GM18951 (cell line): ENCODE data around the gene PNMT.
"Not testable (repeated sequence)": the region's sequence is repeated elsewhere in the genome, so short reads cannot be mapped to it uniquely, and the experiment has no call there.

Source experiments
- POLR2A ChIP-seq: IDR thresholded peaks from 4 replicates; pipeline ENCODE4 v1.6.1; 2011; ENCODE audit warnings: mild to moderate bottlenecking; ENCODE audit not compliant: insufficient read length, insufficient read depth; ENCODE audit errors: extremely low read depth
- in situ Hi-C: fragments of 300-500 bp; cut with MboI; formaldehyde crosslinking; loops from one replicate; pipeline ENCODE4 v1.12.0; 2022; ENCODE audit warnings: low sequenced_read_pairs, mixed read lengths, inconsistent platforms; ENCODE audit not compliant: unreplicated experiment

Gene PNMT

DNA sequence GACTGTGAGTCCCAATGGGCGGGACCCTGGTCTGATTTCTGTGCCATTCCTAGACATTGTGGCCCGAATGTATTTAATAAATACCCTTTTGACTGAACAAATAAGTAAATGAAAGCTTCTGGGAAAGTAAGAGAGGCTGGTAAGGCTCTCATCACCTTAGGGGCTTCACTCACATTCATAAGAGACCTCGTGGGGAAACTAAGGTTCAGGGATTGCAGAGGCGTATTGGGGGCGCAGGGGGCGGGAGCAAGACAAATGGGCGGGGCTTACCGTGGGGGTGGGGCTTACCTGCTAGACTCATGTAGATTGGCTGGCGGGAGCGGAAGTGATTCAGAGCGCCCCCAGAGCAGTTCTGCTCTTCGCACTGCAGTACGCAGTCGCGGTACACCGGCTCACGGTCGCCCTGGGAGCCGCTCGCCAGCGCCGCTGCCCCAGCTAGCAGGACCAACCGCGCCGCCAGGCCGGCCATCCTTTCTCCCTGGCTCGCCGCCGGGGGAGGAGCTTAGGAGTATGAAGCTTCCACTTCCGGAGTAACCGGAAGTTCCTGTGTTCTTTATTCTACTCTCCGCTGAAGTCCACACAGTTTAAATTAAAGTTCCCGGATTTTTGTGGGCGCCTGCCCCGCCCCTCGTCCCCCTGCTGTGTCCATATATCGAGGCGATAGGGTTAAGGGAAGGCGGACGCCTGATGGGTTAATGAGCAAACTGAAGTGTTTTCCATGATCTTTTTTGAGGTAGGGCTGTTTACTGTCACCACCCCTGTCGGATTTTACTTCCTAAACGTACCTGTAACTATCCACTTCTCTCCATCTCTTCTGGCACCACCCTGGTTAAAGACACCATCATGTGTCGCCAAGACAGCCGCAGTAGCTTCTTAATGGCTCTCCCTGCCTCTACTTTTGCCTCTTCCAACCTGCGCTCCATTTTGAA, 19.6 kb downstream of the PNMT start, which contains the start of gene PGAP3:
Gene PGAP3, minus strand, starts transcription at position 512 of the 929 bp plus-strand sequence. Its CDS starts 43 bp downstream, at position 469.
- in situ Hi-C loops = no loop called here
- TF ChIP-seq POLR2A = peak; percentile 86

DNA sequence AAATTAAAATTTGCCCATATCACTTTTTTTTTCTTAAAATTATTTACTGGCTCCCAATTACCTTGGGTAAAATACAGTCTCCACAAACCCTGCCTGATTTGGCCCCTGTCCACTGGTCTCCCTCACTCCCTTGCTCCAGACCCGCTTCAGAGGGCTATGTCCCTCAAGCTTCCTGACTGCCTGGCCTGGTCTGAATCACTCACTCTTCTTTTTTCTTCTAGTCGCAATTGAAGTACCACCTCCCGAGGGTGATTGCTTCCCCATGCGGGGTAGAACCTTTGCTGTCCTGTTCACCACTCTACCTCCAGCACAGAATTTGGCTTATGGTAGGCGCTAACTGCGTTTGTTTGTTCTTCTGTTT, 20.2 kb downstream of the PNMT start:
- no peak for TF ChIP-seq POLR2A
- in situ Hi-C loops = no loop called here

DNA sequence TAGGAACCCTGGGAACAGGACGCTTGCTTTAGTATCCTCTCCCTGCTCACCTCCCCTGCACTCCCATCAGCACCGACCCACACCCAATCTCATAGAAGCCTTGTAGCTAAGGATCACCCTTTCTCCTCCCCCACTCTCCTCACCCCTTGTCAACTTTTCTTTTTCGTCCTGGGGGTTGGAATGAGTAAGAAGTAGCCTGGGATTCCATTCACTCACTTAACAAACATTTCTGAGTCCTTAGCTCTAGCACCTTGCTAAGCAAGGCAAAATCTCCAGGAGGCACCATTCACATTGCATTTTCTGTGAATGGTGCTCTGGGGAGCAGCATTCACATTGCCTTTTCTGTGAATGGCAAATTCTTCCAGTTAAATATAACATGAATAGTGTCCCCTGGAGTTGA, 20.7 kb downstream of the PNMT start:
- no peak for TF ChIP-seq POLR2A
- in situ Hi-C loops = no loop called here

DNA sequence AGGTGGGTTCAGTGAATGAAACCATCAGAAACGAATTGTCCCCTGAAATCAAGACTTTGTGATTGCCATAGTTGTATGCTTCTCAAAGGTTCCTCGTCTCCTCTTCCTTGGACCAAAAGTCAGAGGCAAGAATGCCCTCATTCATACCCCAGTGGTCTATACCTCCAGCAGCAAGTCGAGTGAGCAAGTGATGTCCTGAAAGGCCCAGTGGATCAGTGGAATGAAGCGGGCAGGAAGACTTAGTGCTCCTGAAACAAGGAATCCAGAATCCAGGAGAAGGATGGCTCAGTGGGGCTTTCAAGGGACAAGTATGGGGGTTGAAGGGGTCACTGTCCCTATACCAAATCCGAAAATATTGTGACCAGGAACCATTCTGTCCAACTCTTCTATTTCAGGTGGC, 26.3 kb downstream of the PNMT start:
- no peak for TF ChIP-seq POLR2A
- in situ Hi-C loops = no loop called here

DNA sequence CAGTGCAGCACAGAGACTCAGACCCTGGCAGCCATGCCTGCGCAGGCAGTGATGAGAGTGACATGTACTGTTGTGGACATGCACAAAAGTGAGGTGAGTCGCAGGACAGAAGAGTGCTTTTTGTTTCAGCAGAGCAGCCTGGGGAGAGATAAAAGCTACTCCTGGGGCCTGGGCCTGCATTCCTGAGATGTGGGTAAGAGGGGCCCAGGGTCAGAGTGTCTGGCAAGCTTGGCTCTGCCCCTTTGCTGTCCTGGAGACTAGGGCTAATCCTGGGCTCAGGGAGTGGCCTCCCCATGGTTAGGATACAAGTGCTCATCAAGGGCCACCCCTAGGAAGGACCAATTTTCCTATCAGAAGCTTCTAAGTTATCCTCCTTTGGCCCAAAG, 26.8 kb downstream of the PNMT start:
- TF ChIP-seq POLR2A = no peak
- in situ Hi-C loops = no loop called here

DNA sequence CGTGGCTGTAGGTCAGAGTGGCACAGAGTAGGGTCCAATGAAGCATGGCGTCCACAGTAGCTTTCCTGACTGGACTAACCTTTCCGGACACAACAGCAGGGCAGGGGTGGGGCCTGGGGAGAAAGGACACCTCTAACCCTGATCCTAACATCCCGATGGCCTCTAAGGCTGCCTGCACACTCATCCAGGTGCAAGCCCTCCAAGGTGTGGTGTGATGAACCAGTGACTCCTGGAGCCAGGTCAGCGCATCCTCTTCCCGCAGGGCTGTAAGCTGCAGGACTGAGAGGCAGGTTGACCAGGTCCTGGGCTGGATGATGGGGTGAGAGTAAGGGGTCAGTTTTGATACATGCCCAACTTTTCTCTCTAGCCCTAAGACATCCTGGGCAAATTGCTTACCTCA, 28.5 kb downstream of the PNMT start:
- TF ChIP-seq POLR2A = no peak
- in situ Hi-C loops = no loop called here

DNA sequence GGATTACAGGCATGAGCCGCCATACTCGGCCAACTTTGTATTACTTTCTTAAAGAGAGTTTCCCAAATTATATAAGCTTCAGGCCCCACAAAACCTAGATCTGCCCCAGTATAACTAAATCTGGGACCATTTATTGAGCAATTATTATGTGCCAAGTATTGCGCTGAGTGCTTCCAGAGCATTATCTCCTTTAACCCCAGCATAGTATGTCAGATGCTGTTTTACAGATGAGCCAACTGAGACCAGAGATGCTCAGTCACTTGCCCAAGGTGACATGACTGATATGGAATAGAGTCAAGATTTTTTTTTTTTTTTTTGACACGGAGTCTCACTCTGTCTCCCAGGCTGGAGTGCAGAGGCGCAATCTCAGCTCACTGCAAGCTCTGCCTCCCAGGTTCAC, 29.7 kb downstream of the PNMT start:
- in situ Hi-C loops = no loop called here
- no peak for TF ChIP-seq POLR2A

DNA sequence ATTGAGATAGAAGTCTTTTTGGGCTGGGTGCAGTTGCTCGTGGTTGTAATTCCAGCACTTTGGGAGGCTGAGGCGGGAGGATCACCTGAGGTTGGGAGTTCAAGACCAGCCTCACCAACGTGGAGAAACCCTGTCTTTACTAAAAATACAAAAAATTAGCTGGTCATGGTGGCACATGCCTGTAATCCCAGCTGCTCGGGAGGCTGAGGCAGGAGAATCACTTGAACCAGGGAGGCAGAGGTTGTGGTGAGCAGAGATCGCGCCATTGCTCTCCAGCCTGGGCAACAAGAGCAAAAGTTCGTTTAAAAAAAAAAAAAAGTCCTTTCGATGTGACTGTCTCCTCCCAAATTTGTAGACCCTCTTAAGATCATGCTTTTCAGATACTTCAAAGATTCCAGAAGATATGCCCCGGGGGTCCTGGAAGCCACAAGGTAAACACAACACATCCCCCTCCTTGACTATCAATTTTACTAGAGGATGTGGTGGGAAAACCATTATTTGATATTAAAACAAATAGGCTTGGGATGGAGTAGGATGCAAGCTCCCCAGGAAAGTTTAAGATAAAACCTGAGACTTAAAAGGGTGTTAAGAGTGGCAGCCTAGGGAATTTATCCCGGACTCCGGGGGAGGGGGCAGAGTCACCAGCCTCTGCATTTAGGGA, 31.0 kb downstream of the PNMT start:
- in situ Hi-C loops = not testable (repeated sequence)

DNA sequence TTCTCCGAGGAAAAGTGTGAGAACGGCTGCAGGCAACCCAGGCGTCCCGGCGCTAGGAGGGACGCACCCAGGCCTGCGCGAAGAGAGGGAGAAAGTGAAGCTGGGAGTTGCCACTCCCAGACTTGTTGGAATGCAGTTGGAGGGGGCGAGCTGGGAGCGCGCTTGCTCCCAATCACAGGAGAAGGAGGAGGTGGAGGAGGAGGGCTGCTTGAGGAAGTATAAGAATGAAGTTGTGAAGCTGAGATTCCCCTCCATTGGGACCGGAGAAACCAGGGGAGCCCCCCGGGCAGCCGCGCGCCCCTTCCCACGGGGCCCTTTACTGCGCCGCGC, 31.5 kb downstream of the PNMT start, which contains the start of gene ERBB2:
Gene ERBB2, plus strand, starts transcription at position 247 of the 330 bp plus-strand sequence. CDS start 175 bp downstream, outside the sequence.
- in situ Hi-C loops = no loop called here
- TF ChIP-seq POLR2A = no peak

DNA sequence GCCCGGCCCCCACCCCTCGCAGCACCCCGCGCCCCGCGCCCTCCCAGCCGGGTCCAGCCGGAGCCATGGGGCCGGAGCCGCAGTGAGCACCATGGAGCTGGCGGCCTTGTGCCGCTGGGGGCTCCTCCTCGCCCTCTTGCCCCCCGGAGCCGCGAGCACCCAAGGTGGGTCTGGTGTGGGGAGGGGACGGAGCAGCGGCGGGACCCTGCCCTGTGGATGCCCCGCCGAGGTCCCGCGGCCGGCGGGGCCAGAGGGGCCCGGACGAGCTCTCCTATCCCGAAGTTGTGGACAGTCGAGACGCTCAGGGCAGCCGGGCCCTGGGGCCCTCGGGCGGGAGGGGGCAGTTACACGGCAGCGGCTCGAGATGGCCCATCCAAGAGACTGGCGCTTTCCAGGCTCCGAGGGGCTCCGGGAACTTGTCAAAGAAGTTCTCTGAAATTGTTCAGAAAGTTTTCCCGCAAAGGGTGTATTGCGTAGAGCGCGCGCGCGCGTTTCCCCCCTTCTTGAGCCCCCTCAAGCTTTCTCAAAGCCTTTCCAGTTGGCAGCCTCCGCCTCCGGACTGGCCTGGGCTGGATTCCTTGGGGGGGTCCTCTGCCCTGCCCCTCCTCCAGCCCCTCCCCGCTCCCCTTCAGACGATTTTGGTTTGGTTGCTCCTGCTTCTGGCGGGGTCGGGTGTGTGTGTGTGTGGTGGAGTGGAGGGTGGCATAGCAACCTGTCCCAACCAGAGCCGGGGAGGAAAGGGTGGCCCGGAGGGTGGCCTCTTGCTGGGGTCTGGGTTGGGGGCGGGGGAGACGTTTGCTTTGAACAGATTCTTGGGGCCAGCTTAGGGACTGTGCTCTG, 32.1 kb downstream of the PNMT start:
- in situ Hi-C loops = no loop called here
- TF ChIP-seq POLR2A = no peak

DNA sequence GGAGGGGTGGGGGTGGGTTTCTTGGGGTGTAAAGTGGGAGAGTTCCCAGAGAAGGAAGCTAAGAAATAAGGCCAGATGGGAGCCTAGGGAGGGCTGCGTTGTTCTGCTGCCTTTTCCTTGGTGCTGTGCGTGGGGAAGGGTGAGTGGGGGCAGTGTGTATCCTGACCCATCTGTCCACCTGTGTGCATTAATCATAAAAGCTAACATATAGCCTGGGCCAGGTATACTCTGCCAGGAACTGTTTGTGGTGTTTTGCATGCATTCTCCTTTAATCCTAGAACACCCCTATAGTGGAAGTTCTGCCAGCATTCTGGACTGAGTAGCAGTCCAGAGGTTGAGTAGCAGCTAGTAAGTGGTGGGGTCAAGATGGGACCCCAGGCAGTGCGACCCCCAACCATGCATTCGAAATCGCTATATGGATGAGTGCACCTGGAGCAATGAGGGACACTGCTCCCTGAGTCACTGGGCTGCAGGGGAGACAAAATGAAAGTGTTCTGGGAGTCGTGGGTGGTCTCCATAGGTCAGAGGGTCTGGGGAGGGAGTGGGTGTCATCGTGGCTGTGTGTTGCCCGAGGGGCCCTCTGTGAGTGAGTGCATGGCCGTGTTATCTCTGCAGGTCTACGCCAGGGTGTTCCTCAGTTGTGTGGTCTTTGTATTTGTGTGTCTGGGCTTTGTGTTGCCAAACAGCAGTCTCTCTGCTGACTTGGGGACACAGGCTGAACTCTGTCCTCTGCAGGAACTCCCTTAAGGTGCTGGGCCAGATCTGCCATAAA, 32.9 kb downstream of the PNMT start:
- no peak for TF ChIP-seq POLR2A
- in situ Hi-C loops = no loop called here

DNA sequence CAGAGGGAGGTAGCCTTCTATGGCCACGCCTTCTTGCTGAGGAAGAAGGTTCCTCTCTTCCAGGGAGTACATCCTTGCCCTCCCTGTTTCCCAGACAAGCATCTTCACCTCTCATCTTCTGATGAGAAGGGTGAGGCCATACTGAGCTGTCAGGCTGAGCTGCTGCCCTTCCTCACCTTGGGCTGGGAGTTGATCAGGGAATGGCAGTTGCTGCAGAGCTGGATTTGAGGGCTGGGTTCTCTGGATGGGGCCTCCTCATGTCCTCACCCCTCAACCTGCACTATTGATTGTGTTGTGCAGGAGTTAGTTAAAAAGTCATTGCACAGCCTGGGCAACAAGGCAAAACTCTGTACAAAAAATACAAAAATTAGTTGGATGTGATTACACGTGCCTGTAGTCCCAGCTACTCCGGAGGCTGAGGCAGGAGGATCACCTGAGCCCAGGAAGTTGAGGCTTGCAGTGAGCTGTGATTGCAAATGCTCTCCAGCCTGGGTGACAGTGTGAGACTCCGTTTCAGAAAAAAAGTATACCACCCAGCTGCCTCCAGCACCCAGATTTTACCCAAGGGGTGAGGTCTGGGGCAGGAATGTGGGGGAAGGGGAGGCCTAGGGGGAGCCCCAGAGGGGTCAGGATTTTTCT, 33.6 kb downstream of the PNMT start:
- in situ Hi-C loops = no loop called here
- no peak for TF ChIP-seq POLR2A
